D341Med (cell line): ENCODE results near the gene PSRC1.
A peak's percentile ranks its signal among the peaks of the same experiment; 100 is the strongest.

ENCODE experiments used
- DNase-seq: peaks from one replicate; pipeline ENCODE4 v3.0.0; 2012; ENCODE audit warnings: low spot score

The PSRC1 gene

DNA sequence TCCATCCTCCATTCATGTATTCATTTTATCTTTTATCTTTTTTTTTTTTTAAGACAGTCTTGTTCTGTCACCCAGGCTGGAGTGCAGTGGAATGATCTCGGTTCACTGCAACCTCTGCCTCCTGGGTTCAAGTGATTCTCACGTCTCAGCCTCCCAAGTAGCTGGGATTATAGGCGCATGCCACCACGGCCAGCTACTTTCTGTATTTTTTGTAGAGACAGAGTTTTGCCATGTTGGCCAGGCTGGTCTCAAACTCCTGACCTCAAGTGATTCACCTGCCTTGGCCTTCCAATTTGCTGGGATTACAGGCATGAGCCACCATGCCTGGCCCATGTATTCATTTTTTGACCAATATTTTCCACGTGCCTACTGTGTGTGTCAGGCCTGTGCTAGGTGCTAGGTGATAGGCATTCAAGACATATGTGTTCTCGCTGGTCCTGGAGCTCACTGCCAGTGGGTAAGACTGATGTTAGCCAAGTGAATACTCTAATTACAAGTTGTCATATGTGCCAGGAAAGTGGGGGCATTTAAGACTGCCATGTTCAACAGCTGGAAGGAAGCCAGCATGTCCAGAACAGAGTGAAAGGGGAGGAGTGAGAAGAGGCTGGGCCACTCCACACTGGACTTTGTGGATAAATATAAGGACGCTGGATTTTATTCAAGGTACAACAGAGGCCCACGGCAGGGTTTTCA, 38.9 kb downstream of the PSRC1 start:
- DNase-seq: no peak

DNA sequence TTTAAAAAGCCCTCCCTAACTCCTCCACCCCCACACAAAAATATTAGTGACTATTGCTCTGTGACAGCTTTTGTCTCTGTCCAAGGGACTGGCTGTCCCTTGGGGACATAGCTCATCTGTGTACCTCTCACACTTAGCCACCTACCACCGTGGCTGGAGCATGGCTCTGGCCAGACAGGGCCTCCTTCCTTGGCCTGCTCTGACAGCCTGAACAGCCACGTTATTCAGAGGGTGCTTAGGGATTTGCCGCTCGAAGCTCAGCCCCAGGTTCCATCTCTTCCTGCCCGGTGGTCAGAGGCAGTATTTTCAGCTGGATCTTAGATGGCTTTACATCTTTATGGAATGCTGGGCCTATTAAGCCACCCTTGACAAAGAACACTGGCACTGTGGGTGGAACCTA, 39.7 kb downstream of the PSRC1 start:
- DNase-seq: no peak

- DNase-seq: no peak
Measured at GRCh38 chr1:109242387-109242786, 40.6 kb downstream of the PSRC1 start.

DNA sequence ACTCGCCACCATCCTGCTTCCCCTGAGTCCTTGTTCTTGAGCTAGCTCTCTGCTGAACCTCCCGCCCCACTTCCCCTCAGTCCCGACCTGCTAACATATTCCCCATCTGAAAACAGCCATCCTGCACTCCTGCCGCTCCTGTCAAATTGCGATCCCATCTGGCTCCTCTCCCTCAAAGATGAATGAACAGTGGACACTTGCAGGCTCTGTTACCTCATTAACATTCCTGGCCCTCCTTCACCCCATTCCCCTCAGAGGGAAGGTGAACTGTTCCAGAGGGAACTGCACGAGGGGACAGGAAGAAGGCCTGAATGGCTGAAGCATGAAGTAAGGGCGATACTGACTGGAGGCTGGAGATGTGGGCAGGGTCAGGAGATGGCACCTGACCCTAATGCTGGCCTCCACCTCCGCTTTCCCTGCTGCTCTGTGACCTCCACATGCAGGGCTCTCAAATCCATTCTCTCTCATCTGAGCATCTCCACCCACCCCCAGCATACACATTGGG, 41.1 kb downstream of the PSRC1 start:
- DNase-seq: no peak

- no peak for DNase-seq
Measured at GRCh38 chr1:109241344-109241743, 41.6 kb downstream of the PSRC1 start.

- DNase-seq: no peak
Measured at GRCh38 chr1:109240158-109241152, 42.5 kb downstream of the PSRC1 start.

DNA sequence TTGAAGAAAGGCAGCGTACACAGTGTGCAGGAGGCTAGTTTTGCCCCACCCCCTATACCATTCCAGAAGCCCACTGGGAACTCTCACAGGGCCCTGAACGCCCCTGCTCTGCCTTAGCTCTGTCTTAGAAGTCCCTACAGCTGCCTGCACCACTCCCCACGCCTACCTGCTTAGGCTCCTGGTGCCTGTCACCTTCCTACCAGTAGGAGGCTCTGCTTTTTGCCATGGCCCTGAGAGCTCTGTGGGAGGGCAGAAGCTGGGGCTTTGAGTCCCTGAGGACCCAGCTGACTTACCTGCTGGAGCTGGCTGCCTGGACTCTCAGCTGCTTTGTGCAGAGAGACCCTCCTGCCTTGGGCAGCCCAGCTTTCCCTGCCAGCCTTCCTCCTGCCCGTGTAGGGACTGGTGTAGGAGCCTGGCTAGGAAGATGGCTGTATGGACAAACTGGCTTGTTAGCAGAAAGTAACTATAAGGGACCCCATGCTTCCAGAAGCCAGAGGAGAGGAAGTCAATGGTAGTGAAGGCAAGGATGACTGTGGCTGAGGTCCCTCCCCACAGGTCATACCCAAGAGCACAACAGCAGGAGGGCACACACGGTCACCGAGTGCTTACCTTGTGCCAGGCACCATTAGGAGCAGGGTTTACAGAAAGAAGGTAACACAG, 43.4 kb downstream of the PSRC1 start:
- peak; percentile 80 for DNase-seq

DNA sequence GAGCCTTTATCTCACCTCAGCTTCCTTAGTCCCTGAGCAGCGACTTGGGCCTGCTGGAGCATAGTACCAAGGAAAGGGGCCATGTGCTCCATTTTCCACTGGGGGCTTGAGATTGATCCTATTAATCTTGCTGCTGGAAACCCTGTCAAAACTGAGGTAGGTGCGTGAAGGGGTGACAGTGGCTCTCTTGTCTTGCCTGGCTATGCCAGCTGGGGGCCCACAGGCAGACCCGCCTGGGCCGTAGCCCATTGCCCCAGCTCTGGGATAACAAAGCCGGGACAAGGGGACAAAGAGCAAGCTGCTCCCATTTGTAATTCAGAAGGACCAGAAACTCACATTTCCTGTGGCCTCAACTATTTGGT, 43.9 kb downstream of the PSRC1 start:
- no peak for DNase-seq

DNA sequence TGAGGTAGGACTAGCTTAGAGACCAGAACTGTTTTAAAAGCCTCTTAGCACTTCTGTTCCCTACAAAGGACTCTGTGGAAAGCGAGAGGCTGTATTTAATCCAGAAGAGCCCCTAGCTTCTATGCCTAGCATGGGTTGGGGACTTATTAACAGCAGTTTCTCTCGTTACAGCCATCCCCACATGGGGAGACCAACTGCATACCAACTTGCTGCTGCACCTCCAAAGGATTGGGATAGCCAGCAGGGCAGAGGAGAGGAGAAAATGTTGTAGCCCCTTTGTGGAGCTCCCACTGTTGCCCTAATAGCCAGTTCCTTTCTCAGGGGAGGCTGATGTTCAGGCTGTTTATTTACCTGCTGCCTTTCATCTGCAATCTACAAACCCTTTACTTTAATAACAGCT, 44.6 kb downstream of the PSRC1 start:
- no peak for DNase-seq

DNA sequence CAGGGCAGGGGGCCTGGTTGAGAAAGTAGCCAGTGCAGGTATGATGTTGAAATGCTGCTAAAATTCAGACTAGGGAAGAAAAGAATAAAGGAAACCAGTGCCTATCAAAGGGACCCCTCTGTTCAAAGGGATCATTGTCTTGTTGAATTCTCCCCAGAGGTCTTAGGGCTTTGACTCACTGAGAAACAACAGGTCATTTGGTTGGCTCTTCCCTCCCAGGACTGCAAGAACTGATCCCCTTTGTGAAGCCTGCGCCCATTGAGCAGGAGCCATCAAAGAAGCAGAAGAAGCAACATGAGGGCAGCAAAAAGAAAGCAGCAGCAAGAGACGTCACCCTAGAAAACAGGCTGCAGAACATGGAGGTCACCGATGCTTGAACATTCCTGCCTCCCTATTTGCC, 45.4 kb downstream of the PSRC1 start:
- DNase-seq: no peak

DNA sequence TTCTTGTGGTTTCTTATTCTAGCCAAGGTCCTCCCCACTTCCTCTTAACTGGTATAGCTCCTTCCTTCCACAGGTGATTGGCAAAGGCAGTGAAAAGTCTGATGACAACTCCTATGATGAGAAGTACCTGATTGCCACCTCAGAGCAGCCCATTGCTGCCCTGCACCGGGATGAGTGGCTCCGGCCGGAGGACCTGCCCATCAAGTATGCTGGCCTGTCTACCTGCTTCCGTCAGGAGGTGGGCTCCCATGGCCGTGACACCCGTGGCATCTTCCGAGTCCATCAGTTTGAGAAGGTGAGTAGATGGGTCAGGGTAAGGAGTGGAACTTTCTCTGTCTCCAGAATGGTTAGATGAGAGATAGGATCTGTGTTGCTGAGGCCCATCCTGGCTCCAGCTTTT, 47.8 kb downstream of the PSRC1 start:
- DNase-seq: no peak

DNA sequence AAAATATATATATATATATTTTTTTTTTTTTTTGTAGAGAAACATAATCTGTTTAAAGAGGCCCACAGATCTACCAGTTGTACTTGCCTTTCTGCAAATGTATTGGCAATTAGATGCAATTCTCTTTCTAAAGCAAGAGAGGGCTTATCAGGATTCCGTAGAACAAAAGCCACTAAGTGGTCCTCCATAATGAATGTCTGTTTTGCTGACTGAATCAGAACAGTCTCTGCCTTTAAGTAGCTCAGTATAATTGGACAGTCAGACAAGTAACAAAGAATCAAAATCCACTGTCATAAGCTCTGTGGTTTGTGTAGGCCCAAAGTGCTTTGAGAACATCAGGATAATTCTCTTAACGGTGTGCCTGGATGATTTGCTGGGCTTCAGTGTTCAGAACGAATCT, 51.9 kb downstream of the PSRC1 start:
- no peak for DNase-seq
